ENCODE results near the gene LLPH.

LLPH gene

GRCh38 chr12:66090157-66090556, 40.4 kb downstream of the LLPH start:
- DNase-seq (ENCODE audit: low read depth in 2 of 2) = no peak

- peak; percentile 12 to 31 for DNase-seq (ENCODE audit: low read depth in 2 of 2)
Observed at GRCh38 chr12:66087365-66087943, 43.1 kb downstream of the LLPH start.

GRCh38 chr12:66085998-66086397, 44.6 kb downstream of the LLPH start:
- DNase-seq (ENCODE audit: low read depth in 2 of 2) = no peak

- no peak for DNase-seq (ENCODE audit: low read depth in 2 of 2)
Observed at GRCh38 chr12:66085213-66085612, 45.3 kb downstream of the LLPH start.

- no peak for DNase-seq (ENCODE audit: low read depth in 2 of 2)
Observed at GRCh38 chr12:66083766-66084165, 46.8 kb downstream of the LLPH start.

- no peak for DNase-seq (ENCODE audit: low read depth in 2 of 2)
Observed at GRCh38 chr12:66082744-66083143, 47.8 kb downstream of the LLPH start.

GRCh38 chr12:66080791-66081190, 49.8 kb downstream of the LLPH start:
- DNase-seq (ENCODE audit: low read depth in 2 of 2) = no peak

- DNase-seq (ENCODE audit: low read depth in 2 of 2) = no peak
Observed at GRCh38 chr12:66077542-66077941, 53.0 kb downstream of the LLPH start.

- no peak for DNase-seq (ENCODE audit: low read depth in 2 of 2)
Observed at GRCh38 chr12:66074561-66074960, 56.0 kb downstream of the LLPH start.

- DNase-seq (ENCODE audit: low read depth in 2 of 2) = no peak
Observed at GRCh38 chr12:66072566-66072965, 58.0 kb downstream of the LLPH start.

- DNase-seq (ENCODE audit: low read depth in 2 of 2) = no peak
Observed at GRCh38 chr12:66072135-66072534, 58.4 kb downstream of the LLPH start.

- no peak for DNase-seq (ENCODE audit: low read depth in 2 of 2)
Observed at GRCh38 chr12:66071549-66071948, 59.0 kb downstream of the LLPH start.

- no peak for DNase-seq (ENCODE audit: low read depth in 2 of 2)
Observed at GRCh38 chr12:66070378-66071120, 60.0 kb downstream of the LLPH start.

GRCh38 chr12:66066929-66067523, 63.5 kb downstream of the LLPH start:
- no peak for DNase-seq (ENCODE audit: low read depth in 2 of 2)

All from stimulated activated CD4-positive, alpha-beta T cell treated with anti-CD3 and anti-CD28 coated beads, Interleukin-15, amount 100 ng/mL, for 48 hours (primary cell).